ENCODE data around the gene PRG3. TPM values are rescaled to one million over a fixed set of nuclear protein-coding genes. Genes with fewer than 3 reads are reported as not detected.

Gene PRG3
- total and polyA plus RNA-seq, 2 experiments from 2014 or later = not detected

DNA sequence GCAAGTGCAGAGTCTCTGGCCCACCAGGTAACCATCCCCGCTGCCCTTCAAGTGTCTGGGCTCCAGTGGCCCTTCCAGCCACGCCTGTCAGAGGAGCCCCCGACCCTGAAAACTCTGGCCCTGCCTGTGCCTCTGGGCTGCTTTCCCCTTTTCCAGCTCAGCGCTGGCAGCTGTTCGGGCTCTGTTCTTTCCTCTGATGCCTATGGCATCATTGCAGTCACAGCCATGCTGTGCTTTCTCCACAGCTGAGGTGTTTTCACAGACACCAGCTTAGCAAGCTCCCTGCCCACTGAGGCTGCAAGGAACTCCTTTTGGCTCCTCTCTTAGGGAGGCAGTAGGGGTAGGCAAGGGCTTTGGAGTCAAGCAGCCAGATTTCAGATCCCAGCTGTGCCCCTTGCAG lies 21.6 kb downstream of the PRG3 start:
- TF ChIP-seq CTCF (IDR thresholded peaks at IDR 0.05; ENCODE audit: poor library complexity) (no peak), EZH2phosphoT487 (IDR thresholded peaks at IDR 0.05; ENCODE audit: low read depth, severe bottlenecking, unreplicated experiment) (no peak), EZH2 (IDR thresholded peaks at IDR 0.05; ENCODE audit: borderline replicate concordance) (no peak)
- whole genome bisulfite sequencing (ENCODE audit: low lambda C conversion rate, missing lambda C conversion rate) = 79% methylated on average over 5 of the region's 5 CpGs
- no peak overlapping the region for H3K4me3 ChIP-seq
- no peaks in the 10 kb centered on the region for H3K36me3 ChIP-seq (replicated peaks; ENCODE audit: insufficient read depth, low read depth)
- no peaks in the 10 kb centered on the region for H3K9me2 ChIP-seq (replicated peaks; ENCODE audit: insufficient read depth)
- H2AFZ ChIP-seq = no peak overlapping the region
- H3K79me2 ChIP-seq = no peaks in the 10 kb centered on the region
- DNase-seq (ENCODE audit: low spot score) = no peak
- H3K9me3 ChIP-seq (ENCODE audit: low read depth) = no peaks in the 10 kb centered on the region
- no peaks in the 10 kb centered on the region for H3K27me3 ChIP-seq
- no peaks in the 10 kb centered on the region for H4K20me1 ChIP-seq (ENCODE audit: insufficient read depth, poor library complexity, severe bottlenecking)
- H3K4me2 ChIP-seq = no peak overlapping the region
- H3K4me1 ChIP-seq (ENCODE audit: insufficient read depth) = peaks cover 6% of the 10 kb centered on the region
- peak overlapping the region; percentile 20 for H3K27ac ChIP-seq

- H4K20me1 ChIP-seq (ENCODE audit: insufficient read depth, poor library complexity, severe bottlenecking) = no peaks in the 10 kb centered on the region
- H3K27me3 ChIP-seq = no peaks in the 10 kb centered on the region
- H2AFZ ChIP-seq = no peak overlapping the region
- no peak overlapping the region for H3K4me3 ChIP-seq
- H3K36me3 ChIP-seq (replicated peaks; ENCODE audit: insufficient read depth, low read depth) = no peaks in the 10 kb centered on the region
- no peak for DNase-seq (ENCODE audit: low spot score)
- no peak overlapping the region for H3K4me2 ChIP-seq
- H3K9me3 ChIP-seq (ENCODE audit: low read depth) = no peaks in the 10 kb centered on the region
- WGBS (ENCODE audit: low lambda C conversion rate, missing lambda C conversion rate) = 78% methylated on average over 9 of the region's 9 CpGs
- no peak overlapping the region for H3K27ac ChIP-seq
- no peaks in the 10 kb centered on the region for H3K79me2 ChIP-seq
- TF ChIP-seq EZH2 (IDR thresholded peaks at IDR 0.05; ENCODE audit: borderline replicate concordance) (no peak), CTCF (IDR thresholded peaks at IDR 0.05; ENCODE audit: poor library complexity) (no peak), EZH2phosphoT487 (IDR thresholded peaks at IDR 0.05; ENCODE audit: low read depth, severe bottlenecking, unreplicated experiment) (no peak)
- H3K4me1 ChIP-seq (ENCODE audit: insufficient read depth) = peaks cover 6% of the 10 kb centered on the region
- no peaks in the 10 kb centered on the region for H3K9me2 ChIP-seq (replicated peaks; ENCODE audit: insufficient read depth)
These were observed 22.0 kb downstream of the PRG3 start for GRCh38 chr11:57358991-57359390.

- H2AFZ ChIP-seq = no peak overlapping the region
- no peak overlapping the region for H3K4me3 ChIP-seq
- H3K27me3 ChIP-seq = no peaks in the 10 kb centered on the region
- H3K79me2 ChIP-seq = no peaks in the 10 kb centered on the region
- no peak overlapping the region for H3K27ac ChIP-seq
- H3K4me2 ChIP-seq = no peak overlapping the region
- no peaks in the 10 kb centered on the region for H3K9me3 ChIP-seq (ENCODE audit: low read depth)
- H3K9me2 ChIP-seq (replicated peaks; ENCODE audit: insufficient read depth) = no peaks in the 10 kb centered on the region
- H3K36me3 ChIP-seq (replicated peaks; ENCODE audit: insufficient read depth, low read depth) = no peaks in the 10 kb centered on the region
- no peaks in the 10 kb centered on the region for H4K20me1 ChIP-seq (ENCODE audit: insufficient read depth, poor library complexity, severe bottlenecking)
- H3K4me1 ChIP-seq (ENCODE audit: insufficient read depth) = peaks cover 6% of the 10 kb centered on the region
- DNase-seq (ENCODE audit: low spot score) = peak; percentile 28
- TF ChIP-seq EZH2 (IDR thresholded peaks at IDR 0.05; ENCODE audit: borderline replicate concordance) (no peak), CTCF (IDR thresholded peaks at IDR 0.05; ENCODE audit: poor library complexity) (no peak), EZH2phosphoT487 (IDR thresholded peaks at IDR 0.05; ENCODE audit: low read depth, severe bottlenecking, unreplicated experiment) (no peak)
- 63% methylated on average over 9 of the region's 9 CpGs for WGBS (ENCODE audit: low lambda C conversion rate, missing lambda C conversion rate)
These were observed 22.4 kb downstream of the PRG3 start for GRCh38 chr11:57358543-57358961.

GRCh38 chr11:57357856-57358255 lies 23.1 kb downstream of the PRG3 start:
- H3K27me3 ChIP-seq = no peaks in the 10 kb centered on the region
- no peaks in the 10 kb centered on the region for H4K20me1 ChIP-seq (ENCODE audit: insufficient read depth, poor library complexity, severe bottlenecking)
- H3K79me2 ChIP-seq = no peaks in the 10 kb centered on the region
- H3K27ac ChIP-seq = no peak overlapping the region
- WGBS (ENCODE audit: low lambda C conversion rate, missing lambda C conversion rate) = 44% methylated on average over 6 of the region's 6 CpGs
- H3K4me2 ChIP-seq = no peak overlapping the region
- no peak for TF ChIP-seq EZH2phosphoT487 (IDR thresholded peaks at IDR 0.05; ENCODE audit: low read depth, severe bottlenecking, unreplicated experiment)
- no peak for TF ChIP-seq CTCF (IDR thresholded peaks at IDR 0.05; ENCODE audit: poor library complexity)
- no peak for TF ChIP-seq EZH2 (IDR thresholded peaks at IDR 0.05; ENCODE audit: borderline replicate concordance)
- H3K9me2 ChIP-seq (replicated peaks; ENCODE audit: insufficient read depth) = no peaks in the 10 kb centered on the region
- H3K36me3 ChIP-seq (replicated peaks; ENCODE audit: insufficient read depth, low read depth) = no peaks in the 10 kb centered on the region
- H3K4me1 ChIP-seq (ENCODE audit: insufficient read depth) = peaks cover 6% of the 10 kb centered on the region
- H3K9me3 ChIP-seq (ENCODE audit: low read depth) = no peaks in the 10 kb centered on the region
- H3K4me3 ChIP-seq = no peak overlapping the region
- DNase-seq (ENCODE audit: low spot score) = peak; percentile 33
- H2AFZ ChIP-seq = no peak overlapping the region

Data from hepatocyte (in vitro differentiated cells).